NCI-H526 (cell line): ENCODE results near the gene ARHGAP26.

Experiments used
- DNase-seq, 2 experiments: peaks; one replicate each; lab custom pipeline; 2025; lab: John Stamatoyannopoulos, UW

ARHGAP26 gene

GRCh38 chr5:142872217-142872616, 102.0 kb downstream of the ARHGAP26 start:
- peak; percentile 8 to 52 for DNase-seq

- no peak for DNase-seq
These were observed 102.6 kb downstream of the ARHGAP26 start for GRCh38 chr5:142872795-142873194.

DNA sequence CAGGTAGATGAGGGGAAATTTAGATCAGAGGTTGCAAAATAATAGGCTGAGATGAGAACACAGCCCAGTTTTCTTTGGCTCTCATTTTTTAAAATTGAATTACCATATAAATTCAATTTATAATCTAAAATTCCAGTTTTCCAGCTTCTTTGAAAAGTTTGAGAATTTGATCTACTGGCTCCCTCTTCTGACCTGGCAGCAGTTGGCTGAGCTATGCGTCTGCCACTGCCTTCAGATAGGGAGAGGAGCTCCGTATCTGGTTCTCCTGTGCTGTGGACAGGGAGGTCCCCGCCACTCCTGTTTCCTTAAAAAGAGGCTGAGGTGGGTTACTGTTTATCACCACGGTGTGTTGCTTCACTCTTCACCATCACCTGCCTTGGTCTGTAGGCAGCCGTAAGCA, 103.7 kb downstream of the ARHGAP26 start:
- DNase-seq: no peak

GRCh38 chr5:142874540-142874939, 104.4 kb downstream of the ARHGAP26 start:
- no peak for DNase-seq

- no peak for DNase-seq
These were observed 105.8 kb downstream of the ARHGAP26 start for GRCh38 chr5:142875936-142876335.

DNA sequence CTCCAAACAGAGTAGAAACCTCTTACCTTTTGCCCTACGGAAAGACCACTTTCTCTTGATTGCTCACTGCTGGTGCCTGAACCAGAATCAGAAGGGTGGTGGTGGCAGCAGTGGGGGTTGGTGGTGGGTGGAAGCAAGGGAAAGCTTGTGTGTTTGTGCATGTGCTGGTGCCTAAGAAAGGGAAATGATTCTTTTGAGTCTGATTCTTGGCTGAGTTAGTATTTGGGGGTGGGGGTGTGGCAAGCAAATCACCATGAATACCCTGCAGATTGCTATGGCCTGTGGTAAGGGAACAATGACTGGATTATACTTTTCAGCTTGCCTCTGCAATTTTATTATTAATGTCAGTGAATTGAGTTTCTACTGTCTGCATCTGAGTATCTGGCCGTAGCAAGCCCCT, 106.6 kb downstream of the ARHGAP26 start:
- DNase-seq: no peak

DNA sequence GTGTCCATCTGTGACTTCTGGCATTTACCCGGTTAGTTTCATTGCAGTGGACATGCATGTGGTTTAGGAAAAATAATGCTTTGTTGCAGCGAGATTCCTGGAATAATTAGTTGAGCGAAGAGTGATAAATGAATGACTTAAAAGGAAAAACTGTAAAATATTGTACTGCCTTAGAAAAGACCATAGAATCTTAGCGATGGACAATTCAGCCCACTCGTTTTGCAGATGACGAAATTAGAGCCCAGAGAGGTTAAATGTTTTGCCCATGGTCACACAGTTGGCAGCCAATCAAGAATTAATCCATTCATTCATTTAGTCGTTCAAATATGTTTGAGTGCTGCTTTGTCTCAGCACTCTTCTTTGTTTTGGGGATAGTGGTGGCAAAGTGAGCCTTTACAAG, 107.9 kb downstream of the ARHGAP26 start:
- no peak for DNase-seq

DNA sequence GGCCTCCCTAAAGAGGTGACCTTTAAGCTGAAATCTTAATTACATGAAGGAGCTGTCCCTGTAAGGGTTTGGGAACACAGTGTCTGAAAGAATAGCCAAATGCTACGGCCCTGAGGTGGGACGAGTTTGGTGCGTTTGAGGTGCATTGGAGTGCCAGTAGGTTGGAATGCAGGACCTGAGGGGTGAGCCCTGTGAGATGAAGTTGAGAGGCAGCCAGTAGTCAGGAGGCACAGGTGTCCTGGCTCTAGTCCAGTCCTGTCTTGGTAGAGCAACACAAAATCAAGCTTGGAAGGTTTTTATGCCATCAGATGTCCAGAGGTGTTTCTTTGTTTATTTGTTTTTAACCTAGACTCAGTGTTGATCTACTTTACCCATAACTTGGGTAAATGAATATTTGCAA, 108.5 kb downstream of the ARHGAP26 start:
- no peak for DNase-seq

DNA sequence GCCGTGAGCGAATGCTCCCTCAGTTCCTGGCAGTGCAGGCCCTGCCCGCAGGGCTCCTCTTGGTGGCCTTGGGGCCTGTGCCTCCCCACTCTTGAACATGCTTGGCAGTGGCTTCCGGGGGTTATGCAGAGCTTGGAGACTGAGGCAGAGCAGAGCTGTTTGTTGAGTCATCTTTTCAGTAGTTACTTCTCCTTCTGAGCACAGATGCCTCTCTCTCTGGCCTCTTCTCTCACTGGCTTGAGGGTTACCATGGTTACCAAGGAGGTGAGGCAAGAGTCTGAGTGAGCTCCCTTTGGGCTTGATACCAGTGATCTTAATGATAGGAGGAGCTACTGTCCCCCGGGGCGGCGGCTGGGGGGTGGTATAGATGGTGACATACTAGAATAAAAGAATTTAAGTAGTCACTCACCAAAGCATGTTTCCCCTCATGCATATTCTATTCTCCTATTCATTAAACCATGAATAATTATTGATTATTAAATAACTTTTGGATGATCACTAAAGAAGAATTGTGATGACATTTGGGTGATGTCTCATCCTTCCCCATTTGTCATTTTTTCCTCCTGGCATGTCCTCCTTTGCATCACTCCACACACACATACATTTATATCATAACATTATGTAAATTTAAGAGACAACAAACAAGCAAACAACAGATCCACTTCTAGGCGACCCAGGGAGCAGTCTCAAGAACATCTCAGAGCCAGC, 111.1 kb downstream of the ARHGAP26 start:
- DNase-seq: no peak

DNA sequence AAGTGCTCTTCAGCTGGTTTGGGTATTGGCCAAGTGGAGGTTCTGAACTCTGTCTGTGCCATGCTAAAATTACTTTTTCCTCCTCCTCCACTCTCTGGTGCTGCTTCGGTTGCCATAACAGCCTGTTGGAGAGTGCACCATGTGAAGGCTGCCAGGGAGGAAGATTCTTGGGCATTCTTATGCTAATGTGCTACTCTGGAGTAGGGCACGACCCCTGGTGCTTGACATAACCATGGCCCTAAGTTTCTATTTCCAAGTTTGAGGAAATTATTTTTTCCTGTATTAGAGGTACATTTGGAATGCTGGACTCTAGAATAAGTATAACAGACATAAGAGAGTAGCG, 111.6 kb downstream of the ARHGAP26 start:
- DNase-seq: no peak

GRCh38 chr5:142883025-142883424, 112.8 kb downstream of the ARHGAP26 start:
- DNase-seq: no peak

- DNase-seq: no peak
These were observed 113.3 kb downstream of the ARHGAP26 start for GRCh38 chr5:142883438-142883837.

- DNase-seq: no peak
These were observed 113.9 kb downstream of the ARHGAP26 start for GRCh38 chr5:142884029-142884428.

GRCh38 chr5:142886211-142886610, 116.0 kb downstream of the ARHGAP26 start:
- DNase-seq: no peak

- DNase-seq: no peak
These were observed 116.8 kb downstream of the ARHGAP26 start for GRCh38 chr5:142886956-142887355.

- DNase-seq: peak in 1 of 2 experiments; percentile 51
These were observed 118.4 kb downstream of the ARHGAP26 start for GRCh38 chr5:142888469-142889085.

DNA sequence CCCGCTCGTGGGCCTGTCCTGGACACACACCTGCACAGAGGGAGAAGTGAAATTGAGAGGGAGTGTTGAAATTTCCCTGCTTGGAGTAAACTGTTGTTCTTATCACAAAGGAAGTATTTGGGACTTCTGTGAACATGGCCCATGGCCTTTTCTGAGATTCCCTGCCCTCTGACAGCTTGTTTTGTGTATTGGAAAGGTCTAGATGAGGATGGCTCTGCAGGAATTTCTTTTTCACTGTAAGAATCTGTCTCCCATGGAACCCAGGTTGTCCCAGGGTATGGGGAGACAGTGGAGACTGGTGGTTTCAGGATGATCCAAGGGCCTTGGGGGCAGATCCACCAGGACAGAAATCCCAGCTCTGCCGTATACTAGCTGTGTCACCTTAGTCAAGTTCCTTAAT, 121.8 kb downstream of the ARHGAP26 start:
- DNase-seq: no peak

- no peak for DNase-seq
These were observed 124.1 kb downstream of the ARHGAP26 start for GRCh38 chr5:142894315-142894714.

DNA sequence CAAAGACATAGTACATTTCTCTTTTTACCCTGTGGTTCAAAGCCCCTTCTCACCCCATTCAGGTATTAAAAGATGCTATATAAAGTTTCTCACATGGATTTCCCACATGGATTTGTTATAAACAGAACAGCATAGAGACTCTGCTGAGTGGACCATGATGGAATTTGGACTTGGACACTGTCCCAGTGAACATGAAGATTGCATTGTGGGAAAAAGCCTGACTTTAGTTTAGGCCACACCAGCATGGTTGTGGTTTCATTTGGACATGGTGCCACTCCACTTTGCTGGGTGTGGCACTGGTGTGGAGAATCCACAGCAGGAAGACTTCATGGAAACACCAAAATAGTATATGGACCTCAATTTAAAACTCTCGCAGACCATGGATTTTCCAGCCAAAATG, 124.6 kb downstream of the ARHGAP26 start:
- DNase-seq: no peak

GRCh38 chr5:142896325-142897007, 126.3 kb downstream of the ARHGAP26 start:
- DNase-seq: no peak

DNA sequence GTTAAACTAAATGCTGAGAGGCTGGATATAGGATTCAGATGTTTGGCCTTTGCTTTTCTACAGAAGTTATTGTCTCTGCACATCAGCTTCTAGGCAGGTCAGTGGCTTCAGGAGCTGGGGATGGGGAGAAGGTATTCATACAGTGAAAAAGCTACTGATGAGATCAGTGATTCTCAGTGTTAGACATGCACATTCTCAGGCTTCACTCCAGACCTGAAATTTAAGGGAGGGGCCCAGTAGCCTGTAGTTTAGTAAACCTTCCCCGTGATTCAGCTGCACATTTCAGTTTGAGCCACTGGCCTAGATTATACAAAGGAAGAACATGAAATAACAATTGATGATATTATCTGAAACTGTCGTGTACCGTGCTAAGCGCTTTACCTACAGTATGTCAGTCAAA, 127.2 kb downstream of the ARHGAP26 start:
- no peak for DNase-seq

GRCh38 chr5:142900927-142901326, 130.8 kb downstream of the ARHGAP26 start:
- no peak for DNase-seq

- DNase-seq: no peak
These were observed 131.5 kb downstream of the ARHGAP26 start for GRCh38 chr5:142901476-142902185.
